Measurements from ENCODE around the gene TTLL5.

The TTLL5 gene

GRCh38 chr14:75970989-75971388 is 309.9 kb downstream of the TTLL5 start:
- no peak for TF ChIP-seq GABPA (IDR thresholded peaks at IDR 0.05; ENCODE audit: low read depth)
- TF ChIP-seq, protein P1, sequence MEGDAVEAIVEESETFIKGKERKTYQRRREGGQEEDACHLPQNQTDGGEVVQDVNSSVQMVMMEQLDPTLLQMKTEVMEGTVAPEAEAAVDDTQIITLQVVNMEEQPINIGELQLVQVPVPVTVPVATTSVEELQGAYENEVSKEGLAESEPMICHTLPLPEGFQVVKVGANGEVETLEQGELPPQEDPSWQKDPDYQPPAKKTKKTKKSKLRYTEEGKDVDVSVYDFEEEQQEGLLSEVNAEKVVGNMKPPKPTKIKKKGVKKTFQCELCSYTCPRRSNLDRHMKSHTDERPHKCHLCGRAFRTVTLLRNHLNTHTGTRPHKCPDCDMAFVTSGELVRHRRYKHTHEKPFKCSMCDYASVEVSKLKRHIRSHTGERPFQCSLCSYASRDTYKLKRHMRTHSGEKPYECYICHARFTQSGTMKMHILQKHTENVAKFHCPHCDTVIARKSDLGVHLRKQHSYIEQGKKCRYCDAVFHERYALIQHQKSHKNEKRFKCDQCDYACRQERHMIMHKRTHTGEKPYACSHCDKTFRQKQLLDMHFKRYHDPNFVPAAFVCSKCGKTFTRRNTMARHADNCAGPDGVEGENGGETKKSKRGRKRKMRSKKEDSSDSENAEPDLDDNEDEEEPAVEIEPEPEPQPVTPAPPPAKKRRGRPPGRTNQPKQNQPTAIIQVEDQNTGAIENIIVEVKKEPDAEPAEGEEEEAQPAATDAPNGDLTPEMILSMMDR (IDR thresholded peaks at IDR 0.05; ENCODE audit: insufficient read depth, low read length): no peak
- TF ChIP-seq REST (IDR thresholded peaks at IDR 0.05; ENCODE audit: insufficient replicate concordance, low read depth): no peak
- no peak for TF ChIP-seq SPI1 (IDR thresholded peaks at IDR 0.05; ENCODE audit: borderline replicate concordance, low read depth)
- no peak for TF ChIP-seq POLR2AphosphoS5 (IDR thresholded peaks at IDR 0.05; ENCODE audit: low read depth)
- DNase-seq (ENCODE audit: low read depth in 1 of 2, low spot score in 1 of 2): no peak
- no peaks in the 10 kb centered on the region for H3K27me3 ChIP-seq (ENCODE audit: insufficient read depth, poor library complexity, severe bottlenecking)
- H3K4me3 ChIP-seq (replicated peaks; ENCODE audit: insufficient read depth, low read length): no peak overlapping the region
- H3K27ac ChIP-seq (replicated peaks): no peak overlapping the region

- no peak for DNase-seq (ENCODE audit: low read depth in 1 of 2, low spot score in 1 of 2)
- no peak overlapping the region for H3K27ac ChIP-seq (replicated peaks)
Observed at GRCh38 chr14:75971509-75971908, 310.5 kb downstream of the TTLL5 start.

GRCh38 chr14:75972801-75973421 is 311.9 kb downstream of the TTLL5 start:
- TF ChIP-seq REST (IDR thresholded peaks at IDR 0.05; ENCODE audit: insufficient replicate concordance, low read depth): no peak
- no peak for TF ChIP-seq GABPA (IDR thresholded peaks at IDR 0.05; ENCODE audit: low read depth)
- TF ChIP-seq POLR2AphosphoS5 (IDR thresholded peaks at IDR 0.05; ENCODE audit: low read depth): no peak
- no peak for TF ChIP-seq SPI1 (IDR thresholded peaks at IDR 0.05; ENCODE audit: borderline replicate concordance, low read depth)
- TF ChIP-seq, protein P1 (IDR thresholded peaks at IDR 0.05; ENCODE audit: insufficient read depth, low read length): no peak
- no peak overlapping the region for H3K4me3 ChIP-seq (replicated peaks; ENCODE audit: insufficient read depth, low read length)
- no peaks in the 10 kb centered on the region for H3K27me3 ChIP-seq (ENCODE audit: insufficient read depth, poor library complexity, severe bottlenecking)
- H3K27ac ChIP-seq (replicated peaks): no peak overlapping the region
- DNase-seq (ENCODE audit: low read depth in 1 of 2, low spot score in 1 of 2): no peak

More at GRCh38 chr14:75971509-75971908, 310.5 kb downstream of the TTLL5 start:
- TF ChIP-seq, protein P1 (IDR thresholded peaks at IDR 0.05; ENCODE audit: insufficient read depth, low read length): no peak
- TF ChIP-seq SPI1 (IDR thresholded peaks at IDR 0.05; ENCODE audit: borderline replicate concordance, low read depth) (no peak), POLR2AphosphoS5 (IDR thresholded peaks at IDR 0.05; ENCODE audit: low read depth) (no peak), GABPA (IDR thresholded peaks at IDR 0.05; ENCODE audit: low read depth) (no peak), REST (IDR thresholded peaks at IDR 0.05; ENCODE audit: insufficient replicate concordance, low read depth) (no peak)
- Histone ChIP-seq H3K4me3 (replicated peaks; ENCODE audit: insufficient read depth, low read length) (no peak overlapping the region), H3K27me3 (ENCODE audit: insufficient read depth, poor library complexity, severe bottlenecking) (no peaks in the 10 kb centered on the region)
